NCI-H774 (cell line): ENCODE data around the gene ITLN1.

Experiments used
- DNase-seq: peaks from one replicate; lab custom pipeline; 2025; lab: John Stamatoyannopoulos, UW

ITLN1 gene

GRCh38 chr1:160858097-160858496, 26.9 kb downstream of the ITLN1 start:
- DNase-seq, result no peak

- no peak for DNase-seq
These were observed 29.6 kb downstream of the ITLN1 start for GRCh38 chr1:160855181-160855981.

- DNase-seq, result no peak
These were observed 31.2 kb downstream of the ITLN1 start for GRCh38 chr1:160853754-160854153.

GRCh38 chr1:160853014-160853413, 32.0 kb downstream of the ITLN1 start:
- DNase-seq, result no peak

- DNase-seq, result no peak
These were observed 34.0 kb downstream of the ITLN1 start for GRCh38 chr1:160850993-160851392.

GRCh38 chr1:160850541-160850940, 34.4 kb downstream of the ITLN1 start:
- no peak for DNase-seq

- no peak for DNase-seq
These were observed 38.7 kb downstream of the ITLN1 start for GRCh38 chr1:160846281-160846680.

GRCh38 chr1:160844447-160845232, 40.3 kb downstream of the ITLN1 start:
- no peak for DNase-seq

GRCh38 chr1:160841079-160841478, 43.9 kb downstream of the ITLN1 start:
- no peak for DNase-seq

GRCh38 chr1:160839746-160840145, 45.2 kb downstream of the ITLN1 start:
- DNase-seq, result no peak

GRCh38 chr1:160838888-160839287, 46.1 kb downstream of the ITLN1 start:
- no peak for DNase-seq

GRCh38 chr1:160837558-160838205, 47.3 kb downstream of the ITLN1 start:
- no peak for DNase-seq

GRCh38 chr1:160836981-160837557, 47.9 kb downstream of the ITLN1 start:
- DNase-seq, result no peak

GRCh38 chr1:160836561-160836960, 48.4 kb downstream of the ITLN1 start:
- DNase-seq, result no peak

- no peak for DNase-seq
These were observed 49.2 kb downstream of the ITLN1 start for GRCh38 chr1:160835751-160836150.

GRCh38 chr1:160834945-160835565, 49.9 kb downstream of the ITLN1 start:
- DNase-seq, result no peak

GRCh38 chr1:160830321-160831153, 54.4 kb downstream of the ITLN1 start:
- no peak for DNase-seq

- DNase-seq, result no peak
These were observed 55.2 kb downstream of the ITLN1 start for GRCh38 chr1:160829766-160830165.

- DNase-seq, result no peak
These were observed 57.6 kb downstream of the ITLN1 start for GRCh38 chr1:160827418-160827817.

- DNase-seq, result no peak
These were observed 58.4 kb downstream of the ITLN1 start for GRCh38 chr1:160826546-160826945.
